Measurements from ENCODE around the gene OLA1.

Gene OLA1

DNA sequence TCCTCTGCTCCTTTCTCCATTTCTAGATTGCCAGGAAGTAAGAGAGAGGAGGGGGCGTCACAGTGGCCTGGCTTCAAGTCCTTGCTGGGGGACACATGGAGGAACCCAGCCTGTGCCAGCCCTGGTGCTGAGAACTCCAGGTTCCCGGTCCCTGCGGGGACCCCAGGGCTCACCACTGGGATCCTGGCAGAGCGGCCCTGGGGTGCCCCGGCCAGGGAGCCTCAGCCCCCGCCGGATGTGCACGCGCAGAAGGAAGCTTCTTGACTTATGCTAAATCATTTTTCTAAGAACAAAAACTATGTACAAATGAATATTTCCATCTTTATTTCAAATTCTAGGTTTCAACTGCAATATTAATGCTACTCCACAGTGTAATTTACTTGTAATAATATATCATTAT is 200.6 kb downstream of the OLA1 start:
- TF ChIP-seq EZH2phosphoT487 (IDR thresholded peaks at IDR 0.05; ENCODE audit: low read length) (no peak), EZH2 (optimal IDR thresholded peaks at IDR 0.05; ENCODE audit: low read depth, low read length) (no peak)
- TF ChIP-seq, protein P1, sequence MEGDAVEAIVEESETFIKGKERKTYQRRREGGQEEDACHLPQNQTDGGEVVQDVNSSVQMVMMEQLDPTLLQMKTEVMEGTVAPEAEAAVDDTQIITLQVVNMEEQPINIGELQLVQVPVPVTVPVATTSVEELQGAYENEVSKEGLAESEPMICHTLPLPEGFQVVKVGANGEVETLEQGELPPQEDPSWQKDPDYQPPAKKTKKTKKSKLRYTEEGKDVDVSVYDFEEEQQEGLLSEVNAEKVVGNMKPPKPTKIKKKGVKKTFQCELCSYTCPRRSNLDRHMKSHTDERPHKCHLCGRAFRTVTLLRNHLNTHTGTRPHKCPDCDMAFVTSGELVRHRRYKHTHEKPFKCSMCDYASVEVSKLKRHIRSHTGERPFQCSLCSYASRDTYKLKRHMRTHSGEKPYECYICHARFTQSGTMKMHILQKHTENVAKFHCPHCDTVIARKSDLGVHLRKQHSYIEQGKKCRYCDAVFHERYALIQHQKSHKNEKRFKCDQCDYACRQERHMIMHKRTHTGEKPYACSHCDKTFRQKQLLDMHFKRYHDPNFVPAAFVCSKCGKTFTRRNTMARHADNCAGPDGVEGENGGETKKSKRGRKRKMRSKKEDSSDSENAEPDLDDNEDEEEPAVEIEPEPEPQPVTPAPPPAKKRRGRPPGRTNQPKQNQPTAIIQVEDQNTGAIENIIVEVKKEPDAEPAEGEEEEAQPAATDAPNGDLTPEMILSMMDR (IDR thresholded peaks at IDR 0.05; ENCODE audit: low read length), result no peak
- no peak for DNase-seq
- no peaks in the 10 kb centered on the region for H3K27me3 ChIP-seq (replicated peaks; ENCODE audit: insufficient read depth, low read length)
- H3K4me2 ChIP-seq (ENCODE audit: low read depth, low read length), result no peak overlapping the region
- H3K9ac ChIP-seq (ENCODE audit: low read length), result no peak overlapping the region
- H3F3A ChIP-seq (ENCODE audit: insufficient read depth, low read length), result no peaks in the 10 kb centered on the region
- no peak overlapping the region for H2AFZ ChIP-seq (ENCODE audit: low read length)
- H3K4me1 ChIP-seq (ENCODE audit: low read length), result 0 out of 2 replicates have a peak, but pooled peaks cover 6% of the 10 kb centered on the region
- no peaks in the 10 kb centered on the region for H4K20me1 ChIP-seq (ENCODE audit: insufficient read depth, low read length)
- no peaks in the 10 kb centered on the region for H3K9me2 ChIP-seq (replicated peaks; ENCODE audit: insufficient read depth, low read length)
- H3K9me3 ChIP-seq (replicated peaks; ENCODE audit: insufficient read depth, low read length), result no peaks in the 10 kb centered on the region
- no peaks in the 10 kb centered on the region for H3K79me2 ChIP-seq (ENCODE audit: low read length)
- H3K36me3 ChIP-seq (replicated peaks; ENCODE audit: insufficient read depth, low read length), result no peaks in the 10 kb centered on the region
- no peak overlapping the region for H3K27ac ChIP-seq (ENCODE audit: low read length)
- no peak overlapping the region for H3K4me3 ChIP-seq (ENCODE audit: low read length)

DNA sequence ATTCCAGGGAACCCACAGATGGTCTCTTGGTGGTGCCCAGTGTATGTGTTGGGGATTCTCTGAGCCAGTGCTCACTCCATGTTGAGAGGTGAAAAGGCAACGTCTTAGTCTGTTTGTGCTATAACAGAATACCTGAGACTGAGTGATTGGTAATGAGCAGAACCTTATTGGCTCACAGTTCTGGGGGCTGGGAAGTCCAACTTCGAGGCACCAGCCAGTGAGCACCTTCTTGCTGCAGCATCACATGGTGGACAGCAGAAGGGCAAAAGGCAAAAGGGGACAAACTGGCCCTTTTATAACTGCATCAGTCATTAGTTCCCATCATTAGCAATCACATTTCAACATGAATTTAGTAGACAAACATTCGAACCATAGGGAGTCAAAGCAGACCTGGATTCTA is 202.2 kb downstream of the OLA1 start:
- Histone ChIP-seq H3K79me2 (ENCODE audit: low read length) (no peaks in the 10 kb centered on the region), H3K9ac (ENCODE audit: low read length) (no peak overlapping the region), H3K9me2 (replicated peaks; ENCODE audit: insufficient read depth, low read length) (no peaks in the 10 kb centered on the region), H3K9me3 (replicated peaks; ENCODE audit: insufficient read depth, low read length) (no peaks in the 10 kb centered on the region), H2AFZ (ENCODE audit: low read length) (no peak overlapping the region), H3K4me3 (ENCODE audit: low read length) (no peak overlapping the region), H3F3A (ENCODE audit: insufficient read depth, low read length) (no peaks in the 10 kb centered on the region), H3K4me1 (ENCODE audit: low read length) (0 out of 2 replicates have a peak, but pooled peaks cover 6% of the 10 kb centered on the region), H4K20me1 (ENCODE audit: insufficient read depth, low read length) (no peaks in the 10 kb centered on the region), H3K27ac (ENCODE audit: low read length) (no peak overlapping the region), H3K4me2 (ENCODE audit: low read depth, low read length) (no peak overlapping the region), H3K27me3 (replicated peaks; ENCODE audit: insufficient read depth, low read length) (no peaks in the 10 kb centered on the region), H3K36me3 (replicated peaks; ENCODE audit: insufficient read depth, low read length) (no peaks in the 10 kb centered on the region)
- TF ChIP-seq EZH2phosphoT487 (IDR thresholded peaks at IDR 0.05; ENCODE audit: low read length), result no peak
- TF ChIP-seq, protein P1 (IDR thresholded peaks at IDR 0.05; ENCODE audit: low read length), result no peak
- no peak for TF ChIP-seq EZH2 (optimal IDR thresholded peaks at IDR 0.05; ENCODE audit: low read depth, low read length)
- no peak for DNase-seq

DNA sequence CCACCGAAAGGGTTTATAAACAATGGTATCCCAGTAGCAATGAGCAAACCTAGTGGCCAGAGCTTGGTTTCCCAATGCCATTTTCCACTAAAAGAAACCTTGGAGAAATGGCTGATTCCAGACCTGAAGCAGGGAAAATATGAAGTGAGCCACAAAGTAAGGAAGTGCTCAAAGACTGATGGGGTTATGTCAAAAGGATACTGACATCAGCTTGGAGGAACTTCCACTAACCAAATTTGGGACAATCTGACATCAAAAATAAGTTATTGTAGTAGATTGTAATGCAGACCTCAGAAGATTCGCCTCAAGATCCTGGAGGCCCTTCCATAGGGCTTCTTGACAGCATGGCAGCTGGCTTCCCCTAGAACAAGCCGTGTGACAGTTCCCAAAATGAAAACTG is 203.8 kb downstream of the OLA1 start:
- DNase-seq, result no peak
- no peaks in the 10 kb centered on the region for H3K27me3 ChIP-seq (replicated peaks; ENCODE audit: insufficient read depth, low read length)
- H2AFZ ChIP-seq (ENCODE audit: low read length), result no peak overlapping the region
- H3K4me2 ChIP-seq (ENCODE audit: low read depth, low read length), result no peak overlapping the region
- no peak overlapping the region for H3K9ac ChIP-seq (ENCODE audit: low read length)
- H3K27ac ChIP-seq (ENCODE audit: low read length), result no peak overlapping the region
- H3K36me3 ChIP-seq (replicated peaks; ENCODE audit: insufficient read depth, low read length), result no peaks in the 10 kb centered on the region
- H3F3A ChIP-seq (ENCODE audit: insufficient read depth, low read length), result peaks cover 3% of the 10 kb centered on the region
- H3K4me1 ChIP-seq (ENCODE audit: low read length), result peaks cover 12% of the 10 kb centered on the region
- no peak for TF ChIP-seq EZH2 (optimal IDR thresholded peaks at IDR 0.05; ENCODE audit: low read depth, low read length)
- TF ChIP-seq, protein P1 (IDR thresholded peaks at IDR 0.05; ENCODE audit: low read length), result no peak
- TF ChIP-seq EZH2phosphoT487 (IDR thresholded peaks at IDR 0.05; ENCODE audit: low read length), result no peak
- H3K4me3 ChIP-seq (ENCODE audit: low read length), result no peak overlapping the region
- H4K20me1 ChIP-seq (ENCODE audit: insufficient read depth, low read length), result no peaks in the 10 kb centered on the region
- no peaks in the 10 kb centered on the region for H3K9me2 ChIP-seq (replicated peaks; ENCODE audit: insufficient read depth, low read length)
- H3K9me3 ChIP-seq (replicated peaks; ENCODE audit: insufficient read depth, low read length), result no peaks in the 10 kb centered on the region
- 0 out of 2 replicates have a peak, but pooled peaks cover 4% of the 10 kb centered on the region for H3K79me2 ChIP-seq (ENCODE audit: low read length)
